ENCODE results near the gene LIPM. TPM values are rescaled to one million over a fixed set of nuclear protein-coding genes. Genes with fewer than 3 reads are reported as not detected.

Gene LIPM
- polyA plus RNA-seq, 1 experiment: not detected

DNA sequence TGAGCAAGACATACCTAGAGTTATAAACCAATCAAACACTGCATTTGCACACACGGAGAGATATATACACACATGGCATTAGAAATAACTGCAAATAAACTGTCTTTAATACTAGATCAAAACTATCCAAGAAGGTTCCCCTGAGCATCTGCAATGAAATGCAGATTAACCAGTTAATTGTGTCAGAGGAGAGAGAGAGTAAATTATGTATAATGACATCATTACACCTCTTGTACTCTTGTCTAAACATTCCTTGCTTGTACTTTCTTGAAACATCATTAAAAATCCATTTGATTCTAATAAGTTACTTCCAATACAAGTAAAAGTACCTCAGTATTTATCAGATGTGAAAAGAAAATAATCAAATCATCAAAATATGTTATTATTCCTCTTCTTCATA, 48.2 kb downstream of the LIPM start:
- POLR2A ChIA-PET: no interaction called here
- TF ChIP-seq, protein P1, sequence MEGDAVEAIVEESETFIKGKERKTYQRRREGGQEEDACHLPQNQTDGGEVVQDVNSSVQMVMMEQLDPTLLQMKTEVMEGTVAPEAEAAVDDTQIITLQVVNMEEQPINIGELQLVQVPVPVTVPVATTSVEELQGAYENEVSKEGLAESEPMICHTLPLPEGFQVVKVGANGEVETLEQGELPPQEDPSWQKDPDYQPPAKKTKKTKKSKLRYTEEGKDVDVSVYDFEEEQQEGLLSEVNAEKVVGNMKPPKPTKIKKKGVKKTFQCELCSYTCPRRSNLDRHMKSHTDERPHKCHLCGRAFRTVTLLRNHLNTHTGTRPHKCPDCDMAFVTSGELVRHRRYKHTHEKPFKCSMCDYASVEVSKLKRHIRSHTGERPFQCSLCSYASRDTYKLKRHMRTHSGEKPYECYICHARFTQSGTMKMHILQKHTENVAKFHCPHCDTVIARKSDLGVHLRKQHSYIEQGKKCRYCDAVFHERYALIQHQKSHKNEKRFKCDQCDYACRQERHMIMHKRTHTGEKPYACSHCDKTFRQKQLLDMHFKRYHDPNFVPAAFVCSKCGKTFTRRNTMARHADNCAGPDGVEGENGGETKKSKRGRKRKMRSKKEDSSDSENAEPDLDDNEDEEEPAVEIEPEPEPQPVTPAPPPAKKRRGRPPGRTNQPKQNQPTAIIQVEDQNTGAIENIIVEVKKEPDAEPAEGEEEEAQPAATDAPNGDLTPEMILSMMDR (IDR thresholded peaks at IDR 0.05; ENCODE audit: low read depth, low read length): no peak
- H3K27ac ChIP-seq (ENCODE audit: low read depth, low read length): no peak overlapping the region
- H3K27me3 ChIP-seq (ENCODE audit: control insufficient read depth, insufficient read depth, low read length): no peaks in the 10 kb centered on the region
- no peaks in the 10 kb centered on the region for H3K9me3 ChIP-seq (ENCODE audit: control insufficient read depth, insufficient read depth, low read length)
- DNase-seq (ENCODE audit: low read depth, low spot score): no peak
- CTCF ChIA-PET: interaction anchor here (1.1 to 8.4 kb wide), 2 partner anchors 16 to 83 kb away, joined by 3 to 60 read pairs; no protein-coding TSS in a partner anchor
- no peak overlapping the region for H3K4me3 ChIP-seq (ENCODE audit: low read depth, low read length)

DNA sequence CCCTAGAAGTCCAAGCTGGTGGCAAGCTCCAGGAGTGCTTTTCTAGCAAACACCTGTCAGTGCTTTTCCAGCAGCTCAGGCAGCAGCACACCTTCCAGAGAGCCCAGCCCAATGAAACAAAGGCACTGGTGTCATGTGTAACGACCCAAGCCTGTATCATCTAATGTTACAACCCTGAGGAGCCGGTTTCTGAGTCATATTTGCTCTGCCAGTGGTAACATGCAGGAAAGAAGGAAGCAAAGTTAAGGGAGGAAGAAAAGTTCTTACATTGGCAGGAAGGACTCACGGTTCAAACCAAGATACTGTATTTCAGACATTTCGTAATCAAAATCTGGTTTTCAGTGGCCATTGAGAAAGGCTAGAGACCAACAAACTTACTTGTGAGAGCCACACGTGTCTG, 49.2 kb downstream of the LIPM start, which contains the start of gene ANKRD22:
ANKRD22 (minus strand) TSS at position 139 of the 400 bp plus-strand sequence. CDS start 237 bp downstream, outside the sequence.
- ChIA-PET POLR2A (no interaction called here), CTCF (interaction anchor here (1.1 to 8.4 kb wide), 2 partner anchors 17 to 82 kb away, joined by 3 to 60 read pairs; no protein-coding TSS in a partner anchor)
- Histone ChIP-seq H3K27ac (ENCODE audit: low read depth, low read length) (no peak within 1 kb of the TSS), H3K27me3 (ENCODE audit: control insufficient read depth, insufficient read depth, low read length) (no peaks in the 10 kb centered on the region), H3K4me3 (ENCODE audit: low read depth, low read length) (no peak within 1 kb of the TSS), H3K9me3 (ENCODE audit: control insufficient read depth, insufficient read depth, low read length) (no peaks in the 10 kb centered on the region)
- TF ChIP-seq, protein P1 (IDR thresholded peaks at IDR 0.05; ENCODE audit: low read depth, low read length): no peak
- DNase-seq (ENCODE audit: low read depth, low spot score): no peak

DNA sequence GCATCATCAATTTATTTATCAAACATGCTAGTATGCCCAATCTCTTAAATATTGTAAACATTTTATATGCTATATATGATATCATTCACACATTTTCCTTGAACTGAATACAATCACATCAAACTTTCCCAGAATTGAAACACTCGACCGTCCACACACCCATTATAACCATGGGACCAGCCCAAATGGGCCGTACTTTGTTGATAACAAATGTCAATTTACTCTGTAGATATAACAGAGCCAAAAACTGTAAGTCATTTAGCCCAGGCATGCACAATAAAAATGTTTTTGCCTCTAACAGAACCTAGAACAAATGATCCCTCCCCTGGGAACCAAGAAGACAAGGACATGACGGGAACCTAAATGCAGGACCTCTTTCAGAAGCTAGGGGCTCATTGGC, 49.8 kb downstream of the LIPM start:
- Histone ChIP-seq H3K27ac (ENCODE audit: low read depth, low read length) (no peak overlapping the region), H3K9me3 (ENCODE audit: control insufficient read depth, insufficient read depth, low read length) (no peaks in the 10 kb centered on the region)
- POLR2A ChIA-PET: no interaction called here

GRCh38 chr10:88853155-88853881, 50.8 kb downstream of the LIPM start:
- ChIA-PET POLR2A (no interaction called here), CTCF (interaction anchor here (0.9 to 8.4 kb wide), 3 partner anchors 17 to 80 kb away, joined by 3 to 60 read pairs (median 19); no protein-coding TSS in a partner anchor)
- TF ChIP-seq, protein P1 (IDR thresholded peaks at IDR 0.05; ENCODE audit: low read depth, low read length): no peak
- H3K27ac ChIP-seq (ENCODE audit: low read depth, low read length): no peak overlapping the region
- no peaks in the 10 kb centered on the region for H3K9me3 ChIP-seq (ENCODE audit: control insufficient read depth, insufficient read depth, low read length)
- DNase-seq (ENCODE audit: low read depth, low spot score): no peak
- H3K4me3 ChIP-seq (ENCODE audit: low read depth, low read length): no peak overlapping the region
- no peaks in the 10 kb centered on the region for H3K27me3 ChIP-seq (ENCODE audit: control insufficient read depth, insufficient read depth, low read length)

More for the DNA sequence above, 49.8 kb downstream of the LIPM start:
- CTCF ChIA-PET: interaction anchor here (2.1 to 8.4 kb wide), 2 partner anchors 16 to 81 kb away, joined by 19 to 60 read pairs; no protein-coding TSS in a partner anchor
- TF ChIP-seq, protein P1 (IDR thresholded peaks at IDR 0.05; ENCODE audit: low read depth, low read length): no peak
- DNase-seq (ENCODE audit: low read depth, low spot score): no peak
- H3K4me3 ChIP-seq (ENCODE audit: low read depth, low read length): no peak overlapping the region
- H3K27me3 ChIP-seq (ENCODE audit: control insufficient read depth, insufficient read depth, low read length): no peaks in the 10 kb centered on the region

DNA sequence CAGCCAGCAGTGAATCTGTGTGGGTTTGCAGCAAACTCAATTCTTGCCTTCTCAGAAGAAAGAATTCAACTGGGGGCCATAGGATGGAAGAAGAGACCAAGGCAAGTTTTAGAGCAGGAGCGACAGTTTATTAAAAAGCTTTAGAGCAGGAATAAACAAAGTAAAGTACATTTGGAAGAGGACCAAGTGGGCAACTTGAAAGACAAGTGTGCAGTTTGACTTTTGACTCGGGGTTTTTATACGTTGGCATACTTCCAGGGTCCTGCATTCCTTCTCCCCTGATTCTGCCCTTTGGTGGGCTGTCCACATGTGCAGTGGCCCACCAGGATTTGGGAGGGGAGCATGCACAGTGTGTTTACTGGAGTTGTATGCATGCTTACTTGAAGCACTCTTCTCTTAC, 52.2 kb downstream of the LIPM start:
- H3K9me3 ChIP-seq (ENCODE audit: control insufficient read depth, insufficient read depth, low read length): no peaks in the 10 kb centered on the region
- DNase-seq (ENCODE audit: low read depth, low spot score): no peak
- ChIA-PET POLR2A (no interaction called here), CTCF (interaction anchor here (2.1 to 8.4 kb wide), 2 partner anchors 19 to 79 kb away, joined by 19 to 60 read pairs; no protein-coding TSS in a partner anchor)
- no peak overlapping the region for H3K27ac ChIP-seq (ENCODE audit: low read depth, low read length)
- H3K4me3 ChIP-seq (ENCODE audit: low read depth, low read length): no peak overlapping the region
- H3K27me3 ChIP-seq (ENCODE audit: control insufficient read depth, insufficient read depth, low read length): no peaks in the 10 kb centered on the region
- TF ChIP-seq, protein P1 (IDR thresholded peaks at IDR 0.05; ENCODE audit: low read depth, low read length): no peak

Measured in AG04450 (cell line).